Measurements from ENCODE around the gene PYY. TPM values are rescaled to one million over a fixed set of nuclear protein-coding genes. Genes with fewer than 3 reads are reported as not detected.

PYY gene
- total RNA-seq, 1 experiment from 2014 or later: not detected

DNA sequence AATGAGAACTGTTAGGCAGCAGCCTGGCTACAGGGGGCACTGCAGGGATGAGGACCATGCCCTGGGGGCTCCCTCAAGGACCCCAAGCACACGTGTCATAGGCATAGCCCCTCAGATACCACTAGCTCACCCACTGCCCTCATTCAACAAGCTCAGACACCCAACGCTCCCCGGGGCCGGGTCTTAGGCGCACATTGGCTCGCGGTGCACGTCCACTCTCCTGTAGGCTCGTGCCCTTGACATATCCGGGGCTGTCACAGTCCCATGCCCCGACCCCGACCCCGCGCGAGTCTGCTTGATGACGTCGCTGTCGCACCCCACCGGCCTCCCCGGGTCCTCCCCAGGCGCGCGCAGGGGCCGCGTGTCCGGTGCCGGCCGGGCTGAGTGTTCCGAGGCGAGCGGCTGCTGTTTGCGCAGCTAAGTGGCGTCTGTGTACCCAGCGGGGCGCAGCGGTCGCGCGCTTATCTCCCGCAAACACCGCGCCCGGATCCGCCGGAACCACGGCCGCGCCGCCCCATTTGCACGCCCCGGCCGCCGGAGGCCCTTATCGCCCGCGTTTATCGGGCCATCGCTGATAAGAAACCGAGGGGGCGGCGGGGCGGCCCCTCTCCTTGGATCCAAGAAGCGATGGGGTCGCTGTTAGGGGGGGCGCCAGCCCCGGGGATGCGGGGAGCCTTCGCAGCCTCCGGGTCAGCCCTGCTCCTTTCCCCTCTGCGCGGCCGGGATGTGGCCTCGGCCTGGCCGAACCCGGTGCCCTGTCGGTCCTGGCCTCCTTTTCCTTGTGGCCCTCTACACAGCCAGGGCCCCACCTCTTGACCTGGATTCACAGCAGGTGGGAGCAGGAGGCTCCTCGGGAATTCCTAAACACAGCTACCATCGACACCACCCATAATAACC is 30.0 kb upstream of the PYY start:
- H3K27ac Mint-ChIP-seq (ENCODE audit: unreplicated experiment): no peak overlapping the region
- BruUV-seq (replicated peaks): no TSS peak
- intact Hi-C loops (cut with micrococcal nuclease; ENCODE audit: unreplicated experiment): no loop called here
- H3K4me3 Mint-ChIP-seq (ENCODE audit: low read depth, unreplicated experiment): peak overlapping the region; percentile 46
- TF ChIP-seq, protein P1, sequence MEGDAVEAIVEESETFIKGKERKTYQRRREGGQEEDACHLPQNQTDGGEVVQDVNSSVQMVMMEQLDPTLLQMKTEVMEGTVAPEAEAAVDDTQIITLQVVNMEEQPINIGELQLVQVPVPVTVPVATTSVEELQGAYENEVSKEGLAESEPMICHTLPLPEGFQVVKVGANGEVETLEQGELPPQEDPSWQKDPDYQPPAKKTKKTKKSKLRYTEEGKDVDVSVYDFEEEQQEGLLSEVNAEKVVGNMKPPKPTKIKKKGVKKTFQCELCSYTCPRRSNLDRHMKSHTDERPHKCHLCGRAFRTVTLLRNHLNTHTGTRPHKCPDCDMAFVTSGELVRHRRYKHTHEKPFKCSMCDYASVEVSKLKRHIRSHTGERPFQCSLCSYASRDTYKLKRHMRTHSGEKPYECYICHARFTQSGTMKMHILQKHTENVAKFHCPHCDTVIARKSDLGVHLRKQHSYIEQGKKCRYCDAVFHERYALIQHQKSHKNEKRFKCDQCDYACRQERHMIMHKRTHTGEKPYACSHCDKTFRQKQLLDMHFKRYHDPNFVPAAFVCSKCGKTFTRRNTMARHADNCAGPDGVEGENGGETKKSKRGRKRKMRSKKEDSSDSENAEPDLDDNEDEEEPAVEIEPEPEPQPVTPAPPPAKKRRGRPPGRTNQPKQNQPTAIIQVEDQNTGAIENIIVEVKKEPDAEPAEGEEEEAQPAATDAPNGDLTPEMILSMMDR (IDR thresholded peaks at IDR 0.05; ENCODE audit: unreplicated experiment): peak; percentile 59
- DNase-seq: peak; percentile 42
- H3K36me3 Mint-ChIP-seq (ENCODE audit: insufficient read depth, unreplicated experiment): no peaks in the 10 kb centered on the region
- H3K9me3 Mint-ChIP-seq (ENCODE audit: low read depth, unreplicated experiment): no peaks in the 10 kb centered on the region
- H3K27me3 Mint-ChIP-seq (ENCODE audit: unreplicated experiment): peaks cover 100% of the 10 kb centered on the region
- CTCF ChIA-PET: interaction anchor here (0.6 to 1.6 kb wide), 5 partner anchors 10 to 58 kb away, joined by 3 to 6 read pairs (median 4); no protein-coding TSS in a partner anchor
- H3K4me1 Mint-ChIP-seq (ENCODE audit: low read depth, unreplicated experiment): no peaks in the 10 kb centered on the region

DNA sequence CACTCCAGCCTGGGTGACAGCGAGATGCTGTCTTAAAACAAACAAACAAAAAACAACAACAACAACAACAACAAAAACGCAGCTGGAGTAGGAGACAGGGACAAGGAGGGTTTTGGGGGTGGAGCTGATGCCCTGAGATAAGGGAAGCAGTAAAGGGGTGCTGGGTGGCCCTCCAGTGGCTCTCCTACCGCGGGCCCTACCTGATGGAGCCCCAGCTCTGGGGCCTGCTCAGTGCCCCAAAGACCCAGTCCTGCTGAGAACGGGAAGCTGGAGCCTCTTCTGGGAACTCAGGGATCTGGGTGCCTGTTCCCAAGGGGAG is 29.4 kb upstream of the PYY start:
- no peaks in the 10 kb centered on the region for H3K36me3 Mint-ChIP-seq (ENCODE audit: insufficient read depth, unreplicated experiment)
- H3K27me3 Mint-ChIP-seq (ENCODE audit: unreplicated experiment): peaks cover 100% of the 10 kb centered on the region
- H3K27ac Mint-ChIP-seq (ENCODE audit: unreplicated experiment): no peak overlapping the region
- no peak for DNase-seq
- TF ChIP-seq, protein P1 (IDR thresholded peaks at IDR 0.05; ENCODE audit: unreplicated experiment): no peak
- no peaks in the 10 kb centered on the region for H3K4me1 Mint-ChIP-seq (ENCODE audit: low read depth, unreplicated experiment)
- no TSS peak for BruUV-seq (replicated peaks)
- no peaks in the 10 kb centered on the region for H3K9me3 Mint-ChIP-seq (ENCODE audit: low read depth, unreplicated experiment)
- intact Hi-C loops (cut with micrococcal nuclease; ENCODE audit: unreplicated experiment): no loop called here
- CTCF ChIA-PET: interaction anchor here (0.6 to 1.6 kb wide), 5 partner anchors 10 to 58 kb away, joined by 3 to 6 read pairs (median 4); no protein-coding TSS in a partner anchor
- peak overlapping the region; percentile 46 for H3K4me3 Mint-ChIP-seq (ENCODE audit: low read depth, unreplicated experiment)

DNA sequence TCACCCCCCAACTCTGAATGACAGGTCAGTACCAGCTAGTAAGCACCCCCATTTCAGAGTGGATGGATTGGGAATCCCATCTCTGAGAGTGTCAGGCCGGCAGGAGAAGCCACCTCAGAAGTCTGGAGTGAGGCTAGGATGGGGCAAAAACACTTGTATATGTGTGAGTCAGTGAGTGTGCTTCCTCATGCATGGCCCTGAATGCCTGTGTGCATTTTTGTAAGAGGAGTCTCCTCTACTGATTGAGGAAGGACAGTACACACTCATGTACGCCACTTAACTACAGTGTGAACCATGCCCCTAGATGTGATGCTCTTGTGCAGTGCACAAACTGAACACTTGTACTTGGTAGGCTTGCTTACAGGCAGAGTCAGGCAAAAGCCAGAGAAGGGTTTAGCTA is 28.4 kb upstream of the PYY start:
- H3K4me3 Mint-ChIP-seq (ENCODE audit: low read depth, unreplicated experiment): no peak overlapping the region

DNA sequence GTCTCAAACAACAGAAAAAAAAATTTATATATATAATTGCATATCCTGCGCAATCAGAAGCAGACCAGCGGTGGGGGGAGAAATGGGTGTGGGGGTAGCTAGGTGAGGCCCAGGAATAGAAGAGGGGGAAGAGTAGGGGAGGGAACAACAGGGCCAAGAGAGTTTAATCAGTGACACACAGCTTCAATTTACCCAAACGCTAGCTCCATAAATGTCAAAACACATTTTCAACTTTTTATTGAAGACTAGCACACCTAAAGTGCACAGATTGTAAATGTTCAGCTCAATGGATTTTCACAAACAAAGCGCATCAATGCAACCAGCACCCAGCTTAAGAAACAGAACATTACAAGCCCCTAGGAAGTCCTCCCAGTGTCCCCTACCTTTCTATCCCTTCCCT is 25.9 kb upstream of the PYY start:
- H3K4me3 Mint-ChIP-seq (ENCODE audit: low read depth, unreplicated experiment): no peak overlapping the region
- peaks cover 90% of the 10 kb centered on the region for H3K27me3 Mint-ChIP-seq (ENCODE audit: unreplicated experiment)
- no peak overlapping the region for H3K27ac Mint-ChIP-seq (ENCODE audit: unreplicated experiment)
- no peak for DNase-seq
- H3K36me3 Mint-ChIP-seq (ENCODE audit: insufficient read depth, unreplicated experiment): no peaks in the 10 kb centered on the region
- BruUV-seq (replicated peaks): no TSS peak
- TF ChIP-seq, protein P1 (IDR thresholded peaks at IDR 0.05; ENCODE audit: unreplicated experiment): no peak
- H3K9me3 Mint-ChIP-seq (ENCODE audit: low read depth, unreplicated experiment): no peaks in the 10 kb centered on the region
- intact Hi-C loops (cut with micrococcal nuclease; ENCODE audit: unreplicated experiment): no loop called here
- H3K4me1 Mint-ChIP-seq (ENCODE audit: low read depth, unreplicated experiment): no peaks in the 10 kb centered on the region
- CTCF ChIA-PET: interaction anchor here (0.6 to 1.1 kb wide), 6 partner anchors 10 to 173 kb away, joined by 3 to 17 read pairs (median 6); no protein-coding TSS in a partner anchor

More for the DNA sequence above, 28.4 kb upstream of the PYY start:
- DNase-seq: no peak
- Mint-ChIP-seq H3K36me3 (ENCODE audit: insufficient read depth, unreplicated experiment) (no peaks in the 10 kb centered on the region), H3K4me1 (ENCODE audit: low read depth, unreplicated experiment) (no peaks in the 10 kb centered on the region), H3K27me3 (ENCODE audit: unreplicated experiment) (peaks cover 100% of the 10 kb centered on the region), H3K9me3 (ENCODE audit: low read depth, unreplicated experiment) (no peaks in the 10 kb centered on the region), H3K27ac (ENCODE audit: unreplicated experiment) (no peak overlapping the region)
- TF ChIP-seq, protein P1 (IDR thresholded peaks at IDR 0.05; ENCODE audit: unreplicated experiment): no peak
- CTCF ChIA-PET: interaction anchor here (1.6 kb wide), 1 partner anchor 59 kb away, joined by 3 read pairs; no protein-coding TSS in a partner anchor
- intact Hi-C loops (cut with micrococcal nuclease; ENCODE audit: unreplicated experiment): no loop called here
- no TSS peak for BruUV-seq (replicated peaks)
